Measurements from ENCODE around the gene SNAP91.
A peak's percentile ranks its signal among the peaks of the same experiment; 100 is the strongest.
"Not testable (repeated sequence)": the region's sequence is repeated elsewhere in the genome, so short reads cannot be mapped to it uniquely, and the experiment has no call there.

Gene SNAP91

GRCh38 chr6:83708970-83709747, at the start of gene SNAP91:
Gene SNAP91, minus strand, starts transcription at chr6:83709101. Its CDS starts 1,174 bp downstream, at chr6:83707927.
- DNase-seq (ENCODE audit: low spot score): peak; percentile 86

GRCh38 chr6:83758533-83758932, 49.6 kb upstream of the SNAP91 start:
- no peak for DNase-seq (ENCODE audit: low spot score)

GRCh38 chr6:83757021-83757420, 48.1 kb upstream of the SNAP91 start:
- no peak for DNase-seq (ENCODE audit: low spot score)

- no peak for DNase-seq (ENCODE audit: low spot score)
These were observed 47.7 kb upstream of the SNAP91 start for GRCh38 chr6:83756565-83756964.

- not testable (repeated sequence) for DNase-seq (ENCODE audit: low spot score)
These were observed 43.5 kb upstream of the SNAP91 start for GRCh38 chr6:83752375-83752774.

GRCh38 chr6:83741089-83741488, 32.2 kb upstream of the SNAP91 start:
- no peak for DNase-seq (ENCODE audit: low spot score)

GRCh38 chr6:83735461-83735860, 26.6 kb upstream of the SNAP91 start:
- DNase-seq (ENCODE audit: low spot score): no peak

GRCh38 chr6:83729871-83730270, 21.0 kb upstream of the SNAP91 start:
- DNase-seq (ENCODE audit: low spot score): no peak

- DNase-seq (ENCODE audit: low spot score): no peak
These were observed 14.0 kb upstream of the SNAP91 start for GRCh38 chr6:83722876-83723275.

GRCh38 chr6:83717809-83718208, 8.9 kb upstream of the SNAP91 start:
- no peak for DNase-seq (ENCODE audit: low spot score)

GRCh38 chr6:83711958-83712357, 3.1 kb upstream of the SNAP91 start:
- no peak for DNase-seq (ENCODE audit: low spot score)

GRCh38 chr6:83709748-83710050, 798 bp upstream of the SNAP91 start:
- no peak for DNase-seq (ENCODE audit: low spot score)

GRCh38 chr6:83708546-83708969, 343 bp downstream of the SNAP91 start:
- DNase-seq (ENCODE audit: low spot score): no peak

GRCh38 chr6:83707829-83708545, 914 bp downstream of the SNAP91 start:
- DNase-seq (ENCODE audit: low spot score): peak; percentile 72

- no peak for DNase-seq (ENCODE audit: low spot score)
These were observed 6.2 kb downstream of the SNAP91 start for GRCh38 chr6:83702749-83703148.

- no peak for DNase-seq (ENCODE audit: low spot score)
These were observed 6.8 kb downstream of the SNAP91 start for GRCh38 chr6:83702077-83702476.

GRCh38 chr6:83696674-83697073, 12.2 kb downstream of the SNAP91 start:
- DNase-seq (ENCODE audit: low spot score): no peak

GRCh38 chr6:83685481-83685880, 23.4 kb downstream of the SNAP91 start:
- DNase-seq (ENCODE audit: low spot score): no peak

- DNase-seq (ENCODE audit: low spot score): no peak
These were observed 31.1 kb downstream of the SNAP91 start for GRCh38 chr6:83677791-83678190.

GRCh38 chr6:83637953-83638352, 70.9 kb downstream of the SNAP91 start:
- DNase-seq (ENCODE audit: low spot score): no peak

GRCh38 chr6:83636800-83637199, 72.1 kb downstream of the SNAP91 start:
- DNase-seq (ENCODE audit: low spot score): no peak

- peak; percentile 52 for DNase-seq (ENCODE audit: low spot score)
These were observed 75.3 kb downstream of the SNAP91 start for GRCh38 chr6:83633609-83634008.

- DNase-seq (ENCODE audit: low spot score): no peak
These were observed 75.8 kb downstream of the SNAP91 start for GRCh38 chr6:83633149-83633548.

GRCh38 chr6:83629908-83630307, 79.0 kb downstream of the SNAP91 start:
- not testable (repeated sequence) for DNase-seq (ENCODE audit: low spot score)
